Endothelial cell of umbilical vein (primary cell): ENCODE results near the gene FAM32A. TPM values are rescaled to one million over a fixed set of nuclear protein-coding genes. Genes with fewer than 3 reads are reported as not detected.

Experiments
- BruUV-seq: library from RNA; stranded (reverse); fragments of 400-500 nt; replicated peaks from 2 replicates; lab custom pipeline; 2021; lab: Mats Ljungman, UMichigan
- CTCF ChIA-PET: fragments of 300-600, 350-600 bp; sonication (Branson Sonifier 250); formaldehyde crosslinking; loops from one replicate; lab custom pipeline; 2021; ENCODE audit warnings: antibody characterized with exemption, inconsistent platforms; lab: Charles Lee
- POLR2A ChIA-PET: fragments of 300-600, 350-600 bp; sonication (Branson Sonifier 250); formaldehyde crosslinking; loops from one replicate; lab custom pipeline; 2021; ENCODE audit warnings: antibody characterized with exemption, inconsistent platforms; lab: Charles Lee
- DNase-seq: peaks from one replicate; pipeline ENCODE4 v3.0.0-alpha.2; 2011; ENCODE audit warnings: low read depth, low spot score
- FAIRE-seq: peaks from 2 replicates; lab custom pipeline; 2011; peaks lifted over from hg19 to GRCh38; lab: Jason Lieb, UNC
- H2AFZ ChIP-seq: 2 replicates; pipeline ENCODE4 v1.6.0; 2012; ENCODE audit warnings: low read depth, low read length, control low read depth, inconsistent platforms
- H3K27ac ChIP-seq: 2 replicates; pipeline ENCODE4 v1.5.1; 2011; ENCODE audit warnings: low read depth, mild to moderate bottlenecking, control low read depth, low read length, moderate library complexity; ENCODE audit not compliant: insufficient read depth
- H3K27me3 ChIP-seq, 2 experiments: 2 replicates each; pipeline versions ENCODE4 v1.6.0 to v1.6.1; 2011; ENCODE audit warnings: low read length in 2 of 2, mixed read lengths in 1 of 2; ENCODE audit not compliant: control insufficient read depth in 2 of 2, insufficient read depth in 2 of 2
- H3K36me3 ChIP-seq, 2 experiments: 2 replicates in 1 of 2; 3 replicates in 1 of 2; pipeline ENCODE4 v1.5.1; 2011; ENCODE audit warnings: low read length in 2 of 2, mild to moderate bottlenecking in 1 of 2, moderate library complexity in 1 of 2; ENCODE audit not compliant: control insufficient read depth in 2 of 2, insufficient read depth in 2 of 2; ENCODE audit errors: extremely low read depth in 1 of 2
- H3K4me1 ChIP-seq: 3 replicates; pipeline ENCODE4 v1.5.1; 2011; ENCODE audit warnings: mild to moderate bottlenecking, low read length; ENCODE audit not compliant: control insufficient read depth, insufficient read depth; ENCODE audit errors: extremely low read depth
- H3K4me2 ChIP-seq: 2 replicates; pipeline ENCODE4 v1.6.1; 2011; ENCODE audit warnings: low read length, control low read depth, mixed read lengths; ENCODE audit not compliant: insufficient read depth
- H3K4me3 ChIP-seq, 3 experiments: fragments of 200-600 bp in 1 of 3; sonication (generic), shearing (Covaris generic) in 1 of 3; replicated peaks in 1 of 3; 2 replicates each; pipeline ENCODE4 v1.5.1; 2011 to 2016; ENCODE audit warnings: control low read depth in 3 of 3, low read length in 3 of 3, mild to moderate bottlenecking in 2 of 3, inconsistent platforms in 1 of 3, low read depth in 1 of 3, moderate library complexity in 1 of 3; ENCODE audit not compliant: insufficient read depth in 1 of 3
- H3K79me2 ChIP-seq: 2 replicates; pipeline ENCODE4 v1.6.0; 2012; ENCODE audit warnings: low read length, inconsistent platforms; ENCODE audit not compliant: control insufficient read depth, insufficient read depth
- H3K9ac ChIP-seq: replicated peaks from 2 replicates; pipeline ENCODE3; 2011; ENCODE audit warnings: low read length, control low read depth; ENCODE audit not compliant: insufficient read depth; ENCODE audit errors: extremely low read depth
- H3K9me1 ChIP-seq: replicated peaks from 3 replicates; pipeline ENCODE4 v1.6.0; 2011; ENCODE audit warnings: mild to moderate bottlenecking, low read length; ENCODE audit not compliant: control insufficient read depth, insufficient read depth; ENCODE audit errors: extremely low read depth
- H3K9me3 ChIP-seq: replicated peaks from 2 replicates; pipeline ENCODE4 v1.5.1; 2012; ENCODE audit warnings: low read length, inconsistent platforms; ENCODE audit not compliant: control insufficient read depth, insufficient read depth
- H4K20me1 ChIP-seq: replicated peaks from 2 replicates; pipeline ENCODE3; 2011; ENCODE audit warnings: mild to moderate bottlenecking, low read length; ENCODE audit not compliant: control insufficient read depth, insufficient read depth; ENCODE audit errors: extremely low read depth
- EZH2 ChIP-seq: IDR thresholded peaks from 2 replicates; pipeline ENCODE4 v1.6.1; 2012; ENCODE audit warnings: borderline replicate concordance, low read depth, mild to moderate bottlenecking, moderate library complexity, low read length, inconsistent platforms; ENCODE audit not compliant: severe bottlenecking
- FOS ChIP-seq: IDR thresholded peaks from 2 replicates; pipeline ENCODE4 v1.6.1; 2011; ENCODE audit warnings: mild to moderate bottlenecking, low read length, moderate library complexity, borderline replicate concordance; ENCODE audit not compliant: insufficient read depth
- GATA2 ChIP-seq: IDR thresholded peaks from 2 replicates; pipeline ENCODE4 v1.7.0; 2011; ENCODE audit warnings: low read depth, mild to moderate bottlenecking, moderate library complexity, mixed read lengths, low read length; ENCODE audit not compliant: insufficient read length, insufficient read depth
- JUN ChIP-seq: IDR thresholded peaks from 2 replicates; pipeline ENCODE4 v1.6.1; 2011; ENCODE audit warnings: borderline replicate concordance, low read depth; ENCODE audit not compliant: insufficient read length, insufficient read depth
- MYC ChIP-seq: IDR thresholded peaks from one replicate; pipeline ENCODE4 v1.6.1; 2011; ENCODE audit warnings: mild to moderate bottlenecking, low read depth, low read length
- POLR2A ChIP-seq: IDR thresholded peaks from 2 replicates; pipeline ENCODE4 v1.6.1; 2012; ENCODE audit warnings: low read depth, mild to moderate bottlenecking, control low read depth, low read length
- POLR2AphosphoS5 ChIP-seq: IDR thresholded peaks from 2 replicates; pipeline ENCODE4 v1.6.1; 2012; ENCODE audit warnings: low read depth, mild to moderate bottlenecking, control low read depth, low read length, moderate library complexity; ENCODE audit not compliant: insufficient read depth
- dilution Hi-C: fragments of 300-500 bp; cut with MboI; formaldehyde crosslinking; loops from one replicate; pipeline ENCODE4 v1.15.0; 2019; ENCODE audit warnings: low sequenced_read_pairs; ENCODE audit not compliant: extremely low pct_ligation_motif_present
- intact Hi-C: fragments of 100-400 bp; cut with micrococcal nuclease; formaldehyde crosslinking; loops from one replicate; pipeline ENCODE4 v1.10.0; 2022
- polyA plus RNA-seq, 4 experiments: library from polyadenylated mRNA; depleted of rRNA in 3 of 4; stranded (reverse) in 3 of 4; unstranded in 1 of 4; fragments of >200 nt; gene quantifications; 2 replicates each; pipeline versions ENCODE4 v1.2.1 to v1.2.3, GENCODE V29; 2011 to 2012; ENCODE audit warnings: missing spikeins in 1 of 4
- total RNA-seq: library from RNA; stranded (reverse); gene quantifications from 2 replicates; pipeline ENCODE4 v1.2.3, GENCODE V29; 2021
- TF ChIP-seq, protein P1 (sequence below): IDR thresholded peaks from 2 replicates; pipeline ENCODE4 v1.6.1; 2011; ENCODE audit not compliant: insufficient read depth, insufficient read length
- TF ChIP-seq, protein P2 (sequence below), 2 donors: IDR thresholded peaks; 1 replicate in 1 of 2; 2 replicates in 1 of 2; pipeline ENCODE4 v1.5.1; 2011; ENCODE audit warnings: low read length in 2 of 2, mild to moderate bottlenecking in 2 of 2, moderate library complexity in 2 of 2, control low read depth in 1 of 2, inconsistent platforms in 1 of 2, low read depth in 1 of 2; ENCODE audit not compliant: insufficient read depth in 1 of 2; ENCODE audit errors: extremely low read depth in 1 of 2

Gene FAM32A
- total and polyA plus RNA-seq, 2 donors (not counting 3 experiments of a cell fraction or from before 2014, with no cell fraction given) = 82.8 to 130 TPM

DNA sequence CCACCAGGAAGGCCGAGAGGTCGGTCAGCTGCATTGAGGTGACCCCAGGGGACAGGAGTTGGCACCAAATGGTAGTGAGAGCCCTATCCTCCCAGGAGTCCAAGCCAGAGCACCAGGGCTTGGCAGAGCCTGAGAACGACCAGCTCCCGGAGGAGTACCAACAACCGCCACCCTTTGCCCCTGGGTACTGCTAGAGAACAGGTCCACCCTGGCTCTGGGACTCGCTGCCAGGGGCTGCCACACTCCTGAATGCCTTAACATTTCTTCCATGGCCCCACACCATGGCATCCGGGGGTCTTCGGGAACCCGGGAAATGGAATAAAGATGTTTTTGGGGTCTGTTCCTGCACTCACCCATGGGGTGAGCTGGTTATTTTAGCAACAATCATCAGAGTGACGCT, 27.6 kb upstream of the FAM32A start:
- DNase-seq (no peak), FAIRE-seq (no peak)
- Histone ChIP-seq H3K4me3 (no peak overlapping the region), H3K4me1 (peaks cover 11% of the 10 kb centered on the region), H2AFZ (no peak overlapping the region), H3K27ac (no peak overlapping the region), H4K20me1 (no peaks in the 10 kb centered on the region), H3K27me3 (no peaks in the 10 kb centered on the region), H3K36me3 (no peaks in the 10 kb centered on the region), H3K9ac (no peak overlapping the region), H3K9me1 (no peaks in the 10 kb centered on the region), H3K79me2 (no peaks in the 10 kb centered on the region), H3K9me3 (no peaks in the 10 kb centered on the region), H3K4me2 (no peak overlapping the region)
- TF ChIP-seq POLR2AphosphoS5 (no peak), EZH2 (no peak), FOS (no peak), MYC (no peak), POLR2A (no peak), GATA2 (no peak), JUN (no peak)
- TF ChIP-seq, protein P1, sequence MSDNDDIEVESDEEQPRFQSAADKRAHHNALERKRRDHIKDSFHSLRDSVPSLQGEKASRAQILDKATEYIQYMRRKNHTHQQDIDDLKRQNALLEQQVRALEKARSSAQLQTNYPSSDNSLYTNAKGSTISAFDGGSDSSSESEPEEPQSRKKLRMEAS = no peak
- TF ChIP-seq, protein P2, sequence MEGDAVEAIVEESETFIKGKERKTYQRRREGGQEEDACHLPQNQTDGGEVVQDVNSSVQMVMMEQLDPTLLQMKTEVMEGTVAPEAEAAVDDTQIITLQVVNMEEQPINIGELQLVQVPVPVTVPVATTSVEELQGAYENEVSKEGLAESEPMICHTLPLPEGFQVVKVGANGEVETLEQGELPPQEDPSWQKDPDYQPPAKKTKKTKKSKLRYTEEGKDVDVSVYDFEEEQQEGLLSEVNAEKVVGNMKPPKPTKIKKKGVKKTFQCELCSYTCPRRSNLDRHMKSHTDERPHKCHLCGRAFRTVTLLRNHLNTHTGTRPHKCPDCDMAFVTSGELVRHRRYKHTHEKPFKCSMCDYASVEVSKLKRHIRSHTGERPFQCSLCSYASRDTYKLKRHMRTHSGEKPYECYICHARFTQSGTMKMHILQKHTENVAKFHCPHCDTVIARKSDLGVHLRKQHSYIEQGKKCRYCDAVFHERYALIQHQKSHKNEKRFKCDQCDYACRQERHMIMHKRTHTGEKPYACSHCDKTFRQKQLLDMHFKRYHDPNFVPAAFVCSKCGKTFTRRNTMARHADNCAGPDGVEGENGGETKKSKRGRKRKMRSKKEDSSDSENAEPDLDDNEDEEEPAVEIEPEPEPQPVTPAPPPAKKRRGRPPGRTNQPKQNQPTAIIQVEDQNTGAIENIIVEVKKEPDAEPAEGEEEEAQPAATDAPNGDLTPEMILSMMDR (IDR thresholded peaks at IDR 0.05; ENCODE audit: extremely low read depth in 1 of 2, insufficient read depth in 1 of 2, low read depth in 1 of 2, low read length in 2 of 2) = no peak
- intact Hi-C loops = no loop called here
- ChIA-PET POLR2A (no interaction called here), CTCF (no interaction called here)
- no TSS peak for BruUV-seq
- dilution Hi-C loops = no loop called here
